ENCODE data around the gene MYRF.

MYRF gene

GRCh38 chr11:61719978-61720377, 32.5 kb upstream of the MYRF start:
- no peak for DNase-seq

DNA sequence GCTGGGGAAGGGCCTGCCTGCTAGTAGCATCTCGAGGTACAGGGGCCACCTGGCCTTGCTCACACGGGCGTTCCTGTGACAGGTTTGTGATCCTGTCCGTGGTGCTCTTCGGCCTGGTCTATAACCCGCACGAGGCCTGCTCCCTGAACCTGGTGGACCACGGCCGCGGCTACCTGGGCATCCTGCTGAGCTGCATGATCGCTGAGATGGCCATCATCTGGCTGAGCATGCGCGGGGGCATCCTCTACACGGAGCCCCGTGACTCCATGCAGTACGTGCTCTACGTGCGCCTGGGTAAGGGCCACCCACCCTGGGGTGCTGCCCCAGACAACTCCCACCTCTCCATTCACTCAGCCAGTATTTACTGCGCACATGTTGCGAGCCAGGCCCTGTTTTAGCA, 31.8 kb upstream of the MYRF start:
- no peak for DNase-seq

DNA sequence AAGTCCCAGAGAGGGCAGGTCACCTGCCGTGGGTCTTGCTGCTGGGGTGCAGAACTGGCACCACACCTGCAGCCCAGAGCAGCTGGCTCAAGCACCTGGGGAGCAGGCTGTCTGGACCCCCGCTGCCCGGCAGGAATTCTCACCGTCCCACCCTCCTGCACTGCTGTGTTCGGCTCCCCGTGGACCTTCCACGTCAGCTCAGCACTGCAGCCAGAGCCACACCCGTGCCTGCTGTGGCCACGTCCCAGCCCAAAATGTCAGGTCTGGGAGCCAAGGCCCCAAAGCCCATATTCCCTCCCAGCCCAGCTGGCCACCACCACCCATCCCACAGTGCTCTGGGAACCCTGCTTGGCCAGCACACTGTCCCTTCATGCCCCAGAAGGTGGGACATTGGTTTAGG, 28.0 kb upstream of the MYRF start:
- DNase-seq = no peak

DNA sequence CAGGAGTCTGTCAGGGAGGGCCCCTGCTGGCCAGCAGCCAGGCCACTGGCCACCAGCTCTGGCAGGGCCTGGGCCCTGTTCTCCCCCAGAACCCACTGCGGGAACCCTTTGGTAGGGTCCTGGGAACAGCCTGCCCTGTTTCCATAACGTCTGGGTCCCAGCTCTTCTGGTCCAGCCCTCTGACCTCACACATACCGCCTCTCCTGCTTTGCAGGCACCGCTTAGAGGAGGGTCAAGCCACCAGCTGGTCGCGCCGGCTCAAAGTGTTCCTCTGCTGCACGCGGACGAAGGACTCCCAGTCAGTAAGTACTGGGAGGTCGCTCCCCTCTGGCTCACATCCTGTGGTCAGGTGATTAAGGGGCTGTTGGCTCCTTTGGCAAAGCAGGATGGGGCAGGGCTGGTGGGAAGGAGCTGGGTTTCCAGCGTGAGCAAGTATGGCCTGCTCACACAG, 26.6 kb upstream of the MYRF start:
- no peak for DNase-seq

- no peak for DNase-seq
Measured at GRCh38 chr11:61726775-61727174, 25.7 kb upstream of the MYRF start.

- DNase-seq = no peak
Measured at GRCh38 chr11:61727401-61727811, 25.0 kb upstream of the MYRF start.

GRCh38 chr11:61728066-61728939, 24.1 kb upstream of the MYRF start:
- DNase-seq = no peak

GRCh38 chr11:61728940-61729219, 23.6 kb upstream of the MYRF start:
- no peak for DNase-seq

- DNase-seq = no peak
Measured at GRCh38 chr11:61730240-61730994, 22.0 kb upstream of the MYRF start.

GRCh38 chr11:61731211-61731951, 21.1 kb upstream of the MYRF start:
- no peak for DNase-seq

DNA sequence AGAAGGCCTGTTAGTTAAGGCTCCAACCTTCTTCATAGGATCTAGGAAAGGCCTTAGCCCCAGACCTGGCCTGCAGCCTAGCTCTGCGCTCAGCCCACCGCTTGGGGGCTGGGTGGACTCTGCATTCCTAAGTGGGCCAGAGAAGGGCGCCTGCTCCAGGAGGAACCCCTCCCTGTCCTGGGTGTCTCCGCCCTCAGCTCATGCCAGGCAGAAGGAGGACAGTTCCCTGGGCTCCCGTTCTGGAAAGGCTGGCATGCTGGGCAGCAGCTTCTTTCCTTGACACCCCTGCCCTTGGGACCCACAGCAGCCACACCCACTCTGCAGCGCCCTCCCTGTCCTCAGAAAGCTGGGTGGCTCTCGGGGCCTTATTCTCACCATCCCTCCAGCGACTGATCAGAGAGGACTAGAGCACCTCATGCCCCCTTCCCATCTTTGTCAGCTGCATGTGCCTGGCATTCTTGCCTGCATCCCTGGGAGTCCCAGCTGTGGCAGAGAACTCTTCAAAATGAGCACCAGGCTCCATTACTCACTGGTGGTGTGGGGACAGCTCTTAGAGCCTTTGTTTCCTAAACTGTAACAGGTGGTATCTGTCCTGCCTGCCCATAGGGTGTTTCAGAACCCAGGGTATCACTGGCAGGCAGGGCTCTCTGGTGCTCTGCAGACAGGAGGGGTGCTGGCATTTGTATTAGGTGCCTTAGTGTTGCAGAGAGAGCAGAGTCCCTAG, 20.3 kb upstream of the MYRF start:
- DNase-seq = no peak

DNA sequence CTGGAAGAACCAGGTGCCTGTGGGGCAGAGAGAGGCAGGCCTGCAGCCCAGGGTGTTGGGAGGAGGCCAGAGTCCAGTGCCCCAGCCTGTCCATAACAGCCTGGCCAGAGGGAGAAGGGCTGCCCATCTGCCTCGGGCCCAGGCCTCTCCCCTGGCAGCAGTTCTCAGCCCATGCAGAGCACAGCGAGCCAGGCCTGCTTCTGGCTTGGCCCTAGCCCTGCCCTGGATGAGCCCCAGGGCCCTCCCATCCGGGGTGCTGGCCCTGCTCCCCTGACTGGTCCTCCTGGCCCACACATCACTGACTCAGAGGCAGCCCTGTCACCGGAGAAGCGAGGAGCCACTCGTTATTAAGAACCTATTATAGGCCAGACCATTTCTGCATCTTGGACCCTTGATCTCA, 19.7 kb upstream of the MYRF start:
- DNase-seq = no peak

GRCh38 chr11:61733120-61733978, 19.1 kb upstream of the MYRF start:
- peak; percentile 76 for DNase-seq

DNA sequence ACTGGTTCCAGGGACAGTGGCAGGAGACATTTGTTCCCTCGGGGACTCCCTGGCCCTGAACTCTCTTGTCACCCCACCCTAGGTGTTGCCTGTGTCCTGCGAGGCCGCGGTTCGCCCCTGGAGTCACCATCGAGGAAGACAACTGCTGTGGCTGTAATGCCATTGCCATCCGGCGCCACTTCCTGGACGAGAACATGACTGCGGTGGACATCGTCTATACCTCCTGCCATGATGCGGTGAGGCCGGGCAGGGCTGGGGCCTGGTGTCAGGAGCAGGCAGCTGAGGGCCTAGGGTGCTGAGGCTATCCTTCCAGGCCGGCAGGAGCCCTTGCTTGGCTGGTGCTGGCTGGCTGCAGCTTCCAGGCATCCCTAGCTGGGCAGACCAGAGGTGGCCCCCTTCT, 17.7 kb upstream of the MYRF start:
- no peak for DNase-seq

GRCh38 chr11:61735391-61735790, 17.0 kb upstream of the MYRF start:
- no peak for DNase-seq

GRCh38 chr11:61736310-61736709, 16.1 kb upstream of the MYRF start:
- DNase-seq = no peak

- no peak for DNase-seq
Measured at GRCh38 chr11:61737131-61737530, 15.3 kb upstream of the MYRF start.

GRCh38 chr11:61737636-61738386, 14.6 kb upstream of the MYRF start:
- no peak for DNase-seq

DNA sequence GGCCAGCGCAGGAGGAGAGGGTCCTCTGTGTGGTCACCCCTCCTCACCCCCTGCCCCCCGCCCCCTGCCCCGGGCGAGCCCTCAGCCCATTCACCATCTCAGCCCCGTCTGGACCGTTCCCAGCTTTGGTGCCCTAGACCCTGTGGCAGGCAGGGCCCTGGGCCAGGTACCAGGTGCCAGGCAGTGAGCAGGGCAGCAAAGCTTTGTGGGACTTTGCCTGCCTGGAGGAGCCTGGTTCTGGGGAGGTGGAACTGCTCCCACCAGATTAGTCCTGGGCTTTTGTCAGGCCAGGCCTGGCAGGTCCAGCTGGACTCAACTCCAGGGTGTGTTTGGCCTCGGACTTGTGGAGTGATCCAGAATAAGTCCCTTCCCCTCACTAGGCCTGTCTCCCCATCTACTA, 13.7 kb upstream of the MYRF start:
- DNase-seq = no peak

DNA sequence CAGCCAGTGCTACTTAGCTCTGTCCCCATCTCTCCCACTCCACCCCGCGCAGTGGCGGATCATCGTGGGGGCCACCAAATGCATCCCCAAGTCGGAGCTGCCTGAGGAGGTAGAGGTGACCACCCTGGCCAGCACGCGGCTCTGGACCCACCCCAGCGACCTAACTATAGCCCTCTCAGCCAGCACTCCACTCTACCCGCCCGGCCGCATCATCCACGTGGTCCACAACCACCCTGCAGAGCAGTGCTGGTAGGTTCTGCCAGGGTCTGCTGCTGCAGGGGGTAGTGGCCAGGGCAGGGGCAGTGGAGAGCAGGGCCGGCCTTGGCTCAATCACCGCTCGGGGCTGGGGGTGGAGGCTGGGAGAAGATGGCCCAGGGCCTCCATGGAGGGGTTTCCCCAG, 13.0 kb upstream of the MYRF start:
- no peak for DNase-seq

DNA sequence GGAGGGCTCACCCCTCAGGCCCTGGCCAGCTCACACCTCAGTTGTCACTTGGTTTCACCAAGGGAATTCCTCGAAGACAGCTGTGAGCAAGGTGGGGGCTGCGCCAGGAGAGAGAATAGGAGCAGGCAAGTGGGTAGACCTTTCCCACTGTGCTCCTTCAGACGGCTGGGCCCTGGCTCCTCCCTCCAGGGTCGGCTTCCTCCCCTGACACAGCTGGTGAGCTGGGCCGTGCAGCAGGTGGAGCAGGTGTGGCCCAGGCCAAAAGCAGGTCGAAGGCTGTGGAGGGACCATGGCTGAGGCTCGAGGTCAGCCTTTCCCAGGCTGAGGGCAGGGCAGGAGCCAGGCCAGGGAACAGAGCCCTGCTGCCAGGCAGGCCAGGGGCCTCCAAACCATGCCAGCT, 12.5 kb upstream of the MYRF start:
- no peak for DNase-seq

All from central memory CD4-positive, alpha-beta T cell (primary cell).